Measurements from ENCODE around the gene EYA4. TPM values are rescaled to one million over a fixed set of nuclear protein-coding genes. Genes with fewer than 3 reads are reported as not detected.

EYA4 gene
- total RNA-seq, 3 donors from 2014 or later, result 0.33 to 4.2 (median 0.44) TPM

- Histone ChIP-seq H3K4me1 (no peaks in the 10 kb centered on the region), H3K27me3 (no peaks in the 10 kb centered on the region), H3K9me3 (no peaks in the 10 kb centered on the region), H3K27ac (no peak overlapping the region), H3K4me3 (no peak overlapping the region), H3K36me3 (no peaks in the 10 kb centered on the region)
- no peak for DNase-seq (ENCODE audit: low spot score in 2 of 2)
- intact Hi-C loops (cut with DNase I; ENCODE audit: low total_unique reads), result no loop called here
- TF ChIP-seq CTCF (IDR thresholded peaks at IDR 0.05) (no peak), POLR2A (IDR thresholded peaks at IDR 0.05) (no peak), POLR2AphosphoS5 (IDR thresholded peaks at IDR 0.05) (no peak)
These were observed 117.5 kb downstream of the EYA4 start for GRCh38 chr6:133358574-133359150.

GRCh38 chr6:133359256-133359655, 118.1 kb downstream of the EYA4 start:
- no peaks in the 10 kb centered on the region for H3K4me1 ChIP-seq
- DNase-seq (ENCODE audit: low spot score in 2 of 2), result no peak
- H3K4me3 ChIP-seq, result no peak overlapping the region
- no peak for TF ChIP-seq POLR2AphosphoS5 (IDR thresholded peaks at IDR 0.05)
- no peak for TF ChIP-seq CTCF (IDR thresholded peaks at IDR 0.05)
- TF ChIP-seq POLR2A (IDR thresholded peaks at IDR 0.05), result no peak
- H3K36me3 ChIP-seq, result no peaks in the 10 kb centered on the region
- H3K27me3 ChIP-seq, result no peaks in the 10 kb centered on the region
- no peak overlapping the region for H3K27ac ChIP-seq
- intact Hi-C loops (cut with DNase I; ENCODE audit: low total_unique reads), result no loop called here
- H3K9me3 ChIP-seq, result no peaks in the 10 kb centered on the region

DNA sequence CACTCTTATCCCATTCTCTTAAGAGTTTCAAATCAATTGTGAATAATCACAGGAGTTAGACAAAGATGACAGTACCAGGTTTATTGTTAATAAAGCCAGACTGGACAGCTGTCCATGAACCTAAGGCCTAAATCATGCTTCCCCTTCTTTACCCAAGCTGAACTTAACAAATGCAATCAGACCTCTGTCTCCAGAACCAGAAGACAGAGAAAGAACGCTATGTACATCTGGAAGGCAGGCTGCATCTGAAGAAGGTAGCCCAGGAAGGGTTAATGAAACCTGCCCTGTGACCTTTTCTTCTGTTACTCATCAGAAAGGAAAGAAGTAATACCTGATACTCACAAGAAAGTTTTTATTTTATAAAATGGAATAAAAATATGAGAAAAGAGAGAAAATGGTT, 118.6 kb downstream of the EYA4 start:
- no peaks in the 10 kb centered on the region for H3K4me1 ChIP-seq
- H3K4me3 ChIP-seq, result no peak overlapping the region
- no peak for DNase-seq (ENCODE audit: low spot score in 2 of 2)
- TF ChIP-seq CTCF (IDR thresholded peaks at IDR 0.05) (no peak), POLR2AphosphoS5 (IDR thresholded peaks at IDR 0.05) (no peak), POLR2A (IDR thresholded peaks at IDR 0.05) (no peak)
- intact Hi-C loops (cut with DNase I; ENCODE audit: low total_unique reads), result no loop called here
- H3K27ac ChIP-seq, result no peak overlapping the region
- H3K27me3 ChIP-seq, result no peaks in the 10 kb centered on the region
- H3K9me3 ChIP-seq, result no peaks in the 10 kb centered on the region
- no peaks in the 10 kb centered on the region for H3K36me3 ChIP-seq

DNA sequence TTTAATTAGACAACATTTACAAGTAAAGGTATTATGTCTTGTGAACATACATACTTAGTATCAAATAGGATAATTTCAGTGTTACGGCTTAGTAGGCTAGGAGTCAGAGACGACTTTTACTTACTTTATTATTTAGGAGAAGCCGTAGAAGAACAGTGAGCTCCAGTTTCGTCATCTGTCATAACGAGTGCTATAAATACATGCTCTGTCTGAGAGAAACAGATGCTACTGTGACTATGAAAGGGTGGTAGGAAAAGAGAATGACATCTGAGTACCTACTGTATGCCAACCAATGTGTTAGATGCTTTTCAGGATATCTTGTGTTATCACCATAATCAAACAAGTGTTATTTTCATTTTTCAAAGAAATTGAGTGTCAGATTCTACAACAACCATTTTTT, 119.0 kb downstream of the EYA4 start:
- no peaks in the 10 kb centered on the region for H3K27me3 ChIP-seq
- H3K4me1 ChIP-seq, result no peaks in the 10 kb centered on the region
- TF ChIP-seq POLR2A (IDR thresholded peaks at IDR 0.05), result no peak
- no peak for TF ChIP-seq POLR2AphosphoS5 (IDR thresholded peaks at IDR 0.05)
- TF ChIP-seq CTCF (IDR thresholded peaks at IDR 0.05), result no peak
- H3K27ac ChIP-seq, result no peak overlapping the region
- H3K36me3 ChIP-seq, result no peaks in the 10 kb centered on the region
- H3K4me3 ChIP-seq, result no peak overlapping the region
- DNase-seq (ENCODE audit: low spot score in 2 of 2), result no peak
- H3K9me3 ChIP-seq, result no peaks in the 10 kb centered on the region
- intact Hi-C loops (cut with DNase I; ENCODE audit: low total_unique reads), result no loop called here

DNA sequence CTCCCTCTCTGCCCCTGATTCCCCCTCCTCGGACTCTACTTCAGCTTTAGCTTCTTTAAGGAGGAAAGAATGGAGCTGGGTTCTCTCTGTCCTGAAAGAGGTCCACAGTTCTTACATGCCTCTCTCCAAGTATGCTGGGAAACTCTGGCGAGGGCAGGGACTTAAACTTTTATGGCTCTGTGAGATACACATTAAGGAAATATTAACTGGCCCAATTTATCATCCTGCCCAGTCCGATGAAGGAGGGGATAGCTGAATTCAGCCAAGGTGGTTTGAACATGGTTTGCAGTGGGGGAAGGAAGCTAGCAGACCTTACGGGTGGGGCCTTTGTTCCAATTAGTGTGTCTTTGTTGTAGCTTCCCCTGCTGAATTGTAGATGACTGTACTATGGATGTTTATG, 121.7 kb downstream of the EYA4 start:
- TF ChIP-seq POLR2AphosphoS5 (IDR thresholded peaks at IDR 0.05), result no peak
- TF ChIP-seq CTCF (IDR thresholded peaks at IDR 0.05), result no peak
- no peak for TF ChIP-seq POLR2A (IDR thresholded peaks at IDR 0.05)

More for the DNA sequence above, 121.7 kb downstream of the EYA4 start:
- Histone ChIP-seq H3K4me3 (no peak overlapping the region), H3K9me3 (no peaks in the 10 kb centered on the region), H3K36me3 (no peaks in the 10 kb centered on the region), H3K4me1 (no peaks in the 10 kb centered on the region), H3K27me3 (no peaks in the 10 kb centered on the region), H3K27ac (no peak overlapping the region)
- no peak for DNase-seq (ENCODE audit: low spot score in 2 of 2)
- intact Hi-C loops (cut with DNase I; ENCODE audit: low total_unique reads), result no loop called here

Data from breast epithelium (tissue), 4 donors.